GM12878 (cell line): ENCODE measurements around the gene SNW1. TPM values are rescaled to one million over a fixed set of nuclear protein-coding genes. Genes with fewer than 3 reads are reported as not detected.

Experiments used
- BMI1 ChIP-seq: fragments of 450-650 bp; IDR thresholded peaks from 2 replicates; pipeline ENCODE4 v1.6.1; 2016; ENCODE audit warnings: mild to moderate bottlenecking, moderate library complexity, borderline replicate concordance
- CBX3 ChIP-seq: fragments of 200-600 bp; sonication (generic); IDR thresholded peaks from 2 replicates; pipeline ENCODE4 v1.6.1; 2016; ENCODE audit warnings: low read depth, borderline replicate concordance
- CREM ChIP-seq: IDR thresholded peaks from 2 replicates; pipeline ENCODE4 v1.6.1; 2014; ENCODE audit warnings: antibody characterized with exemption, low read depth
- CTCF ChIP-seq, 3 experiments: IDR thresholded peaks in 2 of 3; conservative IDR thresholded peaks in 1 of 3; 2 replicates each; pipeline ENCODE4 v1.5.1; 2011; ENCODE audit warnings: low read depth in 3 of 3, low read length in 3 of 3, mild to moderate bottlenecking in 3 of 3, control low read depth in 2 of 3, moderate library complexity in 2 of 3, inconsistent platforms in 1 of 3, mixed read lengths in 1 of 3; ENCODE audit not compliant: control insufficient read depth in 2 of 3, insufficient read depth in 1 of 3; ENCODE audit errors: extremely low read depth in 1 of 3
- DPF2 ChIP-seq: fragments of 450-650 bp; IDR thresholded peaks from 2 replicates; pipeline ENCODE4 v1.6.1; 2017; ENCODE audit warnings: mild to moderate bottlenecking
- E2F4 ChIP-seq: IDR thresholded peaks from 2 replicates; pipeline ENCODE4 v1.6.1; 2012; ENCODE audit warnings: low read depth, low read length, improper control_type of control experiment
- E4F1 ChIP-seq: fragments of 450-650 bp; IDR thresholded peaks from 2 replicates; pipeline ENCODE4 v1.6.1; 2018; ENCODE audit warnings: borderline replicate concordance, mild to moderate bottlenecking; ENCODE audit not compliant: partially characterized antibody
- FOXK2 ChIP-seq: fragments of 450-650 bp; IDR thresholded peaks from 2 replicates; pipeline ENCODE4 v1.6.1; 2017; ENCODE audit warnings: mild to moderate bottlenecking, moderate library complexity
- HDGF ChIP-seq: fragments of 450-650 bp; IDR thresholded peaks from 2 replicates; pipeline ENCODE4 v1.6.1; 2016; ENCODE audit warnings: antibody characterized with exemption
- MYC ChIP-seq: IDR thresholded peaks from 2 replicates; pipeline ENCODE4 v1.6.1; 2011; ENCODE audit warnings: mild to moderate bottlenecking, low read length, moderate library complexity, inconsistent platforms; ENCODE audit not compliant: insufficient read depth, insufficient replicate concordance, insufficient read length, severe bottlenecking
- NR2C2 ChIP-seq: IDR thresholded peaks from 2 replicates; pipeline ENCODE4 v1.6.1; 2011; ENCODE audit warnings: borderline replicate concordance, low read depth; ENCODE audit not compliant: control insufficient read depth, insufficient read length
- POLR2AphosphoS2 ChIP-seq: IDR thresholded peaks from 2 replicates; pipeline ENCODE4 v1.6.1; 2011; ENCODE audit warnings: low read depth, mild to moderate bottlenecking, low read length, improper control_type of control experiment, moderate library complexity
- POU2F2 ChIP-seq: IDR thresholded peaks from 3 replicates; pipeline ENCODE4 v1.6.1; 2011; ENCODE audit warnings: low read depth, mild to moderate bottlenecking, low read length, borderline replicate concordance
- RAD21 ChIP-seq: IDR thresholded peaks from 2 replicates; pipeline ENCODE4 v1.6.1; 2011; ENCODE audit warnings: mild to moderate bottlenecking, low read depth, low read length, moderate library complexity; ENCODE audit not compliant: insufficient read depth
- SIX5 ChIP-seq: IDR thresholded peaks from 2 replicates; pipeline ENCODE4 v1.6.1; 2011; ENCODE audit warnings: mild to moderate bottlenecking, low read depth, low read length, moderate library complexity; ENCODE audit not compliant: severe bottlenecking
- SRF ChIP-seq, 2 experiments: IDR thresholded peaks; 2 replicates each; pipeline ENCODE4 v1.6.1; 2011; ENCODE audit warnings: low read depth in 2 of 2, low read length in 2 of 2, mild to moderate bottlenecking in 1 of 2, moderate library complexity in 1 of 2
- ZZZ3 ChIP-seq: IDR thresholded peaks from 2 replicates; pipeline ENCODE4 v1.6.1; 2011; ENCODE audit warnings: low read depth; ENCODE audit not compliant: control insufficient read depth, insufficient read length
- polyA plus RNA-seq, 11 experiments: library from polyadenylated mRNA; depleted of rRNA in 4 of 11; unstranded in 6 of 11; stranded (reverse) in 5 of 11; fragments of >200 nt; fragmentation: Nextera tagmentation in 4 of 11; fragmentation: Illumina TruSeq in 1 of 11; extraction: Ambion mirVana in 4 of 11; extraction: Trizol in 1 of 11; gene quantifications; 1 replicate in 1 of 11; 2 replicates in 10 of 11; pipeline versions ENCODE4 v1.2.1 to v1.2.3, GENCODE V29; 2011 to 2016; ENCODE audit warnings: inconsistent platforms in 2 of 11, missing spikeins in 2 of 11, low read depth in 1 of 11
- total RNA-seq, 4 experiments: library from RNA; depleted of rRNA in 3 of 4; stranded (reverse); fragments of >200 nt in 3 of 4; fragmentation: Illumina TruSeq in 1 of 4; extraction: Trizol in 1 of 4; gene quantifications; 2 replicates each; pipeline versions ENCODE4 v1.2.1 to v1.2.3, GENCODE V29; 2013 to 2021
- TF ChIP-seq, protein P1 (sequence below): fragments of 450-650 bp; IDR thresholded peaks from 2 replicates; pipeline ENCODE4 v1.6.1; 2017; ENCODE audit warnings: mild to moderate bottlenecking, low read depth, inconsistent platforms; ENCODE audit not compliant: poor library complexity, severe bottlenecking
- TF ChIP-seq, protein P2 (sequence below): fragments of 450-650 bp; IDR thresholded peaks from 2 replicates; pipeline ENCODE4 v1.6.1; 2016; ENCODE audit warnings: mild to moderate bottlenecking

SNW1 gene
- total and polyA plus RNA-seq, 10 of the 15 experiments (the other 5 are each of a cell fraction or from before 2014, with no cell fraction given): 56.6 to 109 (median 75.7) TPM

GRCh38 chr14:77707724-77708408 is 53.1 kb downstream of the SNW1 start, which contains the start of the genes ALKBH1 and SLIRP (continued):
- TF ChIP-seq E4F1 (no peak), ZZZ3 (no peak), NR2C2 (peak; percentile 82), BMI1 (no peak), CBX3 (no peak), RAD21 (no peak), SIX5 (peak; percentile 69), POU2F2 (peak; percentile 79), POLR2AphosphoS2 (peak; percentile 91), DPF2 (no peak), E2F4 (no peak), HDGF (no peak), MYC (no peak), CTCF (IDR thresholded peaks at IDR 0.05 in 2 of 3, conservative IDR thresholded peaks at IDR 0.05 in 1 of 3; ENCODE audit: control insufficient read depth in 2 of 3, extremely low read depth in 1 of 3, insufficient read depth in 1 of 3, low read depth in 3 of 3, low read length in 3 of 3) (no peak), SRF (IDR thresholded peaks at IDR 0.05; ENCODE audit: low read depth in 2 of 2, low read length in 2 of 2) (no peak), CREM (peak; percentile 64; the same call in 1 of the 2 replicates), FOXK2 (no peak)
- TF ChIP-seq, protein P1, sequence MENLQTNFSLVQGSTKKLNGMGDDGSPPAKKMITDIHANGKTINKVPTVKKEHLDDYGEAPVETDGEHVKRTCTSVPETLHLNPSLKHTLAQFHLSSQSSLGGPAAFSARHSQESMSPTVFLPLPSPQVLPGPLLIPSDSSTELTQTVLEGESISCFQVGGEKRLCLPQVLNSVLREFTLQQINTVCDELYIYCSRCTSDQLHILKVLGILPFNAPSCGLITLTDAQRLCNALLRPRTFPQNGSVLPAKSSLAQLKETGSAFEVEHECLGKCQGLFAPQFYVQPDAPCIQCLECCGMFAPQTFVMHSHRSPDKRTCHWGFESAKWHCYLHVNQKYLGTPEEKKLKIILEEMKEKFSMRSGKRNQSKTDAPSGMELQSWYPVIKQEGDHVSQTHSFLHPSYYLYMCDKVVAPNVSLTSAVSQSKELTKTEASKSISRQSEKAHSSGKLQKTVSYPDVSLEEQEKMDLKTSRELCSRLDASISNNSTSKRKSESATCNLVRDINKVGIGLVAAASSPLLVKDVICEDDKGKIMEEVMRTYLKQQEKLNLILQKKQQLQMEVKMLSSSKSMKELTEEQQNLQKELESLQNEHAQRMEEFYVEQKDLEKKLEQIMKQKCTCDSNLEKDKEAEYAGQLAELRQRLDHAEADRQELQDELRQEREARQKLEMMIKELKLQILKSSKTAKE: peak; percentile 32
- TF ChIP-seq, protein P2, sequence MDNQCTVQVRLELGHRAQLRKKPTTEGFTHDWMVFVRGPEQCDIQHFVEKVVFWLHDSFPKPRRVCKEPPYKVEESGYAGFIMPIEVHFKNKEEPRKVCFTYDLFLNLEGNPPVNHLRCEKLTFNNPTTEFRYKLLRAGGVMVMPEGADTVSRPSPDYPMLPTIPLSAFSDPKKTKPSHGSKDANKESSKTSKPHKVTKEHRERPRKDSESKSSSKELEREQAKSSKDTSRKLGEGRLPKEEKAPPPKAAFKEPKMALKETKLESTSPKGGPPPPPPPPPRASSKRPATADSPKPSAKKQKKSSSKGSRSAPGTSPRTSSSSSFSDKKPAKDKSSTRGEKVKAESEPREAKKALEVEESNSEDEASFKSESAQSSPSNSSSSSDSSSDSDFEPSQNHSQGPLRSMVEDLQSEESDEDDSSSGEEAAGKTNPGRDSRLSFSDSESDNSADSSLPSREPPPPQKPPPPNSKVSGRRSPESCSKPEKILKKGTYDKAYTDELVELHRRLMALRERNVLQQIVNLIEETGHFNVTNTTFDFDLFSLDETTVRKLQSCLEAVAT: peak; percentile 72; the same call in 1 of the 2 replicates
